Measurements from ENCODE around the gene ABCA6.

Gene ABCA6

DNA sequence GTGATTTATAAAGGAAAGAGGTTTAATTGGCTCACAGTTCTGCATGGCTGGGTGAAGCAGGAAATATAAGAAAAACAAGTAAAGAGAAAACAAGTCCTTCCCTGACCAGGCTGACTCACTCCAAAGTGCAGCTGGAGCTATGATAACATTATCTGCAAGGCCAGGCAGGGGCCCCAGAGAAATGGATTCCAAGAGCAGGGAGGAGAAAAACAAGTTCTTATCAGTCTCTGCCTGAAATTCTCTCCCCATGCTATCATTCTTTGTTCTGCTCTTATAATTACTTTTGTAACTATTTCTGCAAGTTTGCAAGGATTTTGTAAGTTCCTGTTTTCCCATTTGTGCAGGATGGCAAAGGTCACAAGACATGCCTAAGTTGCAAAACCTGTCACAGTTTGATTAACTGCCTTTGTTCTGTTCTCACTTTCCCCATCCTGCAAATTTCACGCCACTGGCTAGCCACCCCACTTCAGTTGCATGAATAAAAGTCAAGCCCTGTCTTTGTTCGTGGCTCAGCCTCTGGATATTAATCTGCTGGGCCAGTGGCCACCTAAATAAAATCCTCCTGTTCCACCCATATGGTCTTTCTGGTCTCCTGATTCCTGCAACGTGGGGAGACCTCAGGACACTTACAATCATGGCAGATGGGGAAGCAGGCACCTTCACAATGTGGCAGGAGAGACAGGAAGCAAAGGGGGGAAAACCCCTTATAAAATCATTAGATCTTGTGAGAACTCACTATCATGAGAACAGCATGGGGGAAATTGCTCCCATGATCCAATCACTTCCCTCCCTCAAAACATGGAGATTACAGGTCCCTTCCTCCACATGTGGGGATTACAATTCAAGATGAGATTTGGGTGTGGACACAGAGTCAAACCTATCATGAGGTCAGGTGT lies 94.1 kb downstream of the ABCA6 start:
- DNase-seq = no peak

DNA sequence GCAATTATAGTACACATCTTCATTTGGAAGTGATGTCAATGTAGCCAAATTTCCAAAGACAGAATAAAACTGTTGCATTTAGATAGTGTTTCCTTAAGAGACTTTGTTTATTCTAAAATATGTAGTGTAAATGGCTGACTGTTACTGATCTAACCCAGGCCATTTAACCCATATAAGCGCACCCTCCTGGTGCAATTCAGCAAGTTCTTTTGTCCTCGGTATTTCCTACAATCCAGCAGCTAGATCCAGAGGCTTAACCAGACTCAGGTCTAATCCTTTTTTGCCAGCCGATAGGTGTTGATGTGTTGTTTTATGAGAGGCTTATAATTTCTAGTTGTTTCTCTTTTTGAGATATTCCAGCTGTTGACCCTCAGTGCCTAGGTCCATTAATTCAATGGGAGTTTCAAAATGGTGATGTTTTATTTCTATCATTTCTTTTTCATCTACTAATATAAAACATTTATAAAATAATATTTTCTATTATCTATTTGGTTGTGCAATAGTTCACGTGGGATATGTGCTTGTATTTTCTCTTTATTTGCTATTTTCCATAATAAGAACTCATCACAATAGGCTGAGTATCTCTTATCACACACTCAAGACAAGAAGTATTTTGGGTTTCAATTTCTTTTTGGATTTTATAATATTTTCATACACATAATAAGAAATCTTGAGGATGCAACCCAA lies 95.4 kb downstream of the ABCA6 start:
- no peak for DNase-seq

DNA sequence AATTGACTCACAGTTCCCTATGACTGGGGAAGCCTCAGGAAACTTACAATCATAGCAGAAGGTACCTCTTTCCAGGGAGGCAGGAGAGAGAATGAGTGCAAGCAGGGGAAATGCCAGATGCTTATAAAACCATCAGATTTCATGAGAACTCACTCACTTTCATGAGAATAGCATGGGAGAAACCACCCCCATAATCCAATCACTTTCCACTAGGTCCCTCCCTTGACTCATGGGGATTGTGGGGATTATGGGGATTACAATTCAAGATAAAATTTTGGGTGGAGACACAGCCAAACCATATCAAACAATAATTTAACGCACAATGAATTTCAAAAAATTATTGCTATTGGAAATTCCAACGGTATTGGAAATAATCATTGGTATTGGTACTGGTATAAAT lies 96.0 kb downstream of the ABCA6 start:
- DNase-seq = no peak

DNA sequence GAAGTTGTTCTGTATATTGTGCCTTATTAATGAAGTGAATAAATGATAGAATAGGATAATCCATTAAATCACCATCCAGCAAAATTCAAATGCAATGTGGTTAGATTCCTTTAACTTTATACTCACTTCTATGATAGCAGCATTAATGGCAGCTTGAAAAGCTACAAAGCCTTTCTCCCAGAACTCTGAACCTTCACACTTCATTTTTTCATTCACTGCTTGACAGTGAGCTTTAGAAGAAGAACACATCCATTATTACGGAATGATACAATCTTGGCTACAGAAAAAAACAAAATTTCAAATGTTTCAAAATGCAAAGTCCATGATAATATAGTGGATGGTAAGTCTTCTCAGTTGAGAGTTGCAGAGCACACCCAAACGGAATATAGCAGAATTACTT lies 97.3 kb downstream of the ABCA6 start:
- DNase-seq = no peak

DNA sequence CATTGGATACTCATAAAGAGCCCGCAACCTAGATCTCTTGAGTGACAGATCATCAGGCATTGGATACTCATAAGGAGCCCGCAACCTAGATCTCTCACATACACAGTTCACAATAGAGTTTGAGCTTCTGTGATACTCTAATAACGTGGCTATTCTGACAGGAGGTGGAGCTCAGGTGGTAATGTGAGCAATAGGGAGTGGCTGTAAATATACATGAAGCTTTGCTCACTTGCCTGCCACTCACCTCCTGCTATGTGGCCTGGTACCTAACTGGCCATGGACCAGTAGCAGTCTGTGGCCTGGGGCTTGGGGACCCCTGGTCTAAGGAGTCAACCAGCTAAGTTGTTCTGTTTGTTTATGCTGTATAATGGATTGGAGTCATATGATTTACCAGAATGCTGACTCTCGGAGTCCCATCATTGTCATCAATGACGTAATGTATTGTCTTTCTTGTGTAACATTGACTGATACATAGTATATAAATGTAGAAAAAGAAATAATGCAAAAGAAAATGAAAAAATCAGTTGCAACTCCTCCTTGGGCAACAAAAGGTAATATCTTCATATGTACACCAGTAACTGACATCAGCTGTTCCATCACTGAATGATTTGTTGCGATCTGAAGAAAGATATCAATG lies 98.5 kb downstream of the ABCA6 start:
- DNase-seq = no peak

DNA sequence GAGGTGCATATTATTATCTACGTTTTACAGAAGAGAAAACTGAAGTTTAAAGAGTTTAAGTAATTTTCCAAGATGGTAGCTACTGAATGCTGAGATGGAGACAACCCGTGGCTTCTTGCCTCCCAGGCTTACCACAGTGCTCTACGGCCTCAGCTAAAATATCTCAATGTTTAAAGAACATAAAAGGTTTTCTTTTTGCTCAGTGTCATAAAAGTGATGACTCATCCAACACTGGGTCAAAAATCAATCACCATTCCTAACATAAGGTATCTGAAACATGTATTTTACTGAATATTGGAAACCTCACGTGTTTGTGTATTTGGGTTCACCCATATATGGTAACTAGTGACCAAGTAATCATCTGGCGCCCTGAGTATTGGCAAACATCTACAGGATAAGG lies 99.4 kb downstream of the ABCA6 start:
- DNase-seq = no peak

DNA sequence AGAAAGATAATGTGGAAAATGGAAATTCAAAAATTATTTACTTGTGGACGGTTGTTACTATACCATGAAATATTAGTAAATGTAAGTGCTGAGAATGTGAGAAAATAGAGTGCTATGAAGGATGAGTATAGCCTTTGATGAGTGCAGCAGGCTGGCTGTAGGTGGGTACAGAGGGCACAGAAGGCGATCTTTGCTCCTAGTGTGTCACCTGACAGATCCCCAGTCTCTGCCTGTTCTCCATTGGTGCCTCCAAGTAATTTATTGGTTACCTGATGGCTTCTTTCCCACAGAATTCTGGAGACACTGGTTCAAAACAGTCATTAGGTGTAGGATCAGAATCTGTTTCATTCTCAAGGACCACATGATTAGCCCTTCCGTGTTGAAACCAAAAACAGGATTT lies 109.9 kb downstream of the ABCA6 start:
- DNase-seq = no peak

DNA sequence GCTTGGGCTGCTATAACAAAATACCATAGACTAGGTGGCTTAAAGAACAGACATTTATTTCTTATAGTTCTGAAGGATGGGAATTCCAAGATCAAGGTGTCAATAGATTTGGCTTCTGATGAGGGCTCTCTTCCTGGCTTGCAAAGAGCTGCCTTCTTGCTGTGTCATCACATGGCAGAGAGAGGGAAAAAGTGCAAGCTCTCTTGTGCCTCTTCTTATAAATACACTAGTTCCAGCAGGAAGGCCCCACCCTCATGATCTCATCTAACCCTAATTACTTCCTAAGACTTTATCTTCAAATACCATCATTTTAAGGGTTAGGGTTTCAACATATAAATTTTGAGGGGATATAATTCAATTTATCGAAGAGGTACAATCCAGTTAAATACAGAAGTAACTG lies 111.5 kb downstream of the ABCA6 start:
- no peak for DNase-seq
